AG10803 (cell line): ENCODE data around the gene MAGI1.

ENCODE experiments used
- DNase-seq: peaks from one replicate; pipeline ENCODE4 v3.0.0; 2010; ENCODE audit warnings: low read depth
- H3K4me3 ChIP-seq: 2 replicates; pipeline ENCODE4 v1.5.1; 2011; ENCODE audit warnings: mild to moderate bottlenecking, low read length, control low read depth
- TF ChIP-seq, protein P1 (sequence below): conservative IDR thresholded peaks from 2 replicates; pipeline ENCODE4 v1.5.1; 2011; ENCODE audit warnings: mild to moderate bottlenecking, low read length, control low read depth, inconsistent platforms

MAGI1 gene

DNA sequence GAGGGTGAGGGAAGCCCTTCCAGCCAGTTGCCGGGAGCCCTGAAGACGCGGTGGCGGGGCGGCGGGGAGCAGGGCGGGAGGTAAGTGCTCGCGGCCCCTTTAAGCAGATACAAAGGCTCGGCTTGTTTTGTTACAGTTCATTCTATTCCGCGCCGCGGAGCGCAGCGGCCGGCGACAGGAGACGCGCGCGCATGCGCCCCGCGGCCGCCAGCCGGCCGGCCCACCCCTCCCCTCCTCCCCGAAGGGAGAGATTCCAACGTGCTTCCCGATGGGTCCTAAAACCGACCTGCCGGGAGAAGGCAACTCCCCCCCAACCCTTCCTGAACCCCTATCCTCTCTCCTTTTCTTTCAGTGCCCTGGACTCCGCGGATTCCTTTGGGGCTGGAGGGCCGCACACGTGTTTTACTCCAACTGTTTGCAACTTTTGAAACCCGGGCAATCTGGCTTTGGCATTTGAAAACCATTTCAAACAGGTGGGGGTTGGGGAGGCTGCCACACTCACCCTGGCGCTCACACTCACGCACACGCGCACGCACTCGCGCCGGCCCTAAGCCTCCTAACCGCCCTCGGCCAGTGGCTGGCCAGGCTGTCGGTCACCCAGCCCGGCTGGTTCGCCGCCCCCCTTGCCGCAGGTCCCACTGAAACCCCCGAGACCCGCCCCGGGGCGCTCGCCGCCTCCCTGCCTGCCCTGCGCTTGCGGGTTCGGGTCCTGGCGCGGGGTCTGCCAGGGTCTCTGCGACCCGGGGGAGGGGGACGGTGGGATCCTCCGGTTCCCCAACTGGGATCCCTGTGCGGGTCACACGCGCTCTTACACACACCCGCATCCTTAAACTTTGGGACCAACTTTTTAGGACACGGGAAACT lies at the start of gene MAGI1:
Gene MAGI1 (minus strand): TSS at position 193 of the 864 bp plus-strand sequence. CDS start 610 bp downstream, outside the sequence.
- TF ChIP-seq, protein P1, sequence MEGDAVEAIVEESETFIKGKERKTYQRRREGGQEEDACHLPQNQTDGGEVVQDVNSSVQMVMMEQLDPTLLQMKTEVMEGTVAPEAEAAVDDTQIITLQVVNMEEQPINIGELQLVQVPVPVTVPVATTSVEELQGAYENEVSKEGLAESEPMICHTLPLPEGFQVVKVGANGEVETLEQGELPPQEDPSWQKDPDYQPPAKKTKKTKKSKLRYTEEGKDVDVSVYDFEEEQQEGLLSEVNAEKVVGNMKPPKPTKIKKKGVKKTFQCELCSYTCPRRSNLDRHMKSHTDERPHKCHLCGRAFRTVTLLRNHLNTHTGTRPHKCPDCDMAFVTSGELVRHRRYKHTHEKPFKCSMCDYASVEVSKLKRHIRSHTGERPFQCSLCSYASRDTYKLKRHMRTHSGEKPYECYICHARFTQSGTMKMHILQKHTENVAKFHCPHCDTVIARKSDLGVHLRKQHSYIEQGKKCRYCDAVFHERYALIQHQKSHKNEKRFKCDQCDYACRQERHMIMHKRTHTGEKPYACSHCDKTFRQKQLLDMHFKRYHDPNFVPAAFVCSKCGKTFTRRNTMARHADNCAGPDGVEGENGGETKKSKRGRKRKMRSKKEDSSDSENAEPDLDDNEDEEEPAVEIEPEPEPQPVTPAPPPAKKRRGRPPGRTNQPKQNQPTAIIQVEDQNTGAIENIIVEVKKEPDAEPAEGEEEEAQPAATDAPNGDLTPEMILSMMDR = no peak
- H3K4me3 ChIP-seq = peak within 1 kb of the TSS; percentile 99
- DNase-seq = peak; percentile 97

DNA sequence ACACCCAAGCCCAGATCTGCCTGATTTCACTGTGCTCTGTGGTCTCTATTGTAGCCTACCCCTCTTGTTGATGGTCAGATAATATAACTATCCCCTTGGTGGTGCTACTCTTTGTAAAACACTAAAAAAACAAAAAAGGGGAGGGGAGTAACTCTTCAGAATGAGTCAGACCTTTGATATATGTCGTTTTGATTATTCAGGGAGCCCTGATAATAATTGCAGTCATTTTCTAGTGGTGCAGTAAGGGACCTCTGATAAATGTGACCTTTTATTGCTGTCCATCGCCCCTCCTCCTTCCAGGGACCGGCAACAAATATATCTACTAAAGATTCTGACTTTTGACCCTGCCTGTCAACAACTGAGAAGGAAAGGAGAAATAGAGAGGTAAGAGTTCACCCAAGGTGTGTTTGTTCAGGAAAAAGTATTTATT lies 45.1 kb upstream of the MAGI1 start:
- no peak for DNase-seq
- no peak overlapping the region for H3K4me3 ChIP-seq
- TF ChIP-seq, protein P1 = no peak

DNA sequence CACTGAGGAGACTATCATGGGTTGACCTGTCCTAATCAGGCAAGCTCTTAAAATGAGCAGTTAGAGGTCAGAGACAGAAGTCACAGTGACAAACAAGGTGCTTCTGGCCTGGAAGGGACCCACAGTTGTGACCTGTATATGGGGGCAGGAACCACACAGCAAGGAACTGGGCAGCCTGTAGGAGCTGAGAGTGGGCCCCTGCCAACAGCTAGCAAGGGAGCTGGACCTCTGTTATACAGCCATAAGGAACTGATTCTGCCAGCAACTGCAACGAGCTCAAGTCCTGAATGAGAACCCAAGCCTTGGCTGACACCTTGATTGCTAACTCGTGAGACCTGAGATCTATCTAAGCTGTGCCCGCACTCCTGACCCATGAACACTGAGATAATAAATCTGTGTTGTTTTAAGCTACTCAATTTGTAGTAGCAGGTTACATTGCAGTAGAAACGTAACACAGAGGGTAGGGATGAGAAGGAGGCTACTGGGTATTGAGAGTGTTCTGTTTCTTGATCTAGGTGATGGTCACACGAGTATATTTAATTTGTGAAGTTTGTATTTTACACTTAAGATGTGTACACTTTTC lies 44.5 kb upstream of the MAGI1 start:
- no peak for DNase-seq
- no peak overlapping the region for H3K4me3 ChIP-seq
- TF ChIP-seq, protein P1 = no peak

DNA sequence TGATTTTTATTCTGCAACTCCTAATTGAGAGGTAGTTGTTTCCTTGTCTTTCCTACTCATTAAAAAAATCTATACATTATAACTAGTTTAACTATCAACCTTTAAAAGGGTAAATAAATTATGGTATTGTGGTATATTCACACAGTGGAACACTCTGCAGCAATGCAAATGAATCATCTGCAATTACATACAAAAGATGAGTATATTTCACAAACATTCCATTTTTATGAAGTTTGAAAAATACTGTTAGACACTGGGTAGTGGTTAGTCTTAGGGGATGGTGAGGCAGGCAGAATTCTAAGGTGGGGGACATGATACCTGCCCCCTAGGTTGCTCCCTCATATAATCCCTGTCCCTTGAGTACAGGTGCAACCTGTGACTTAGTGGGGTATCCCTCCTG lies 44.0 kb upstream of the MAGI1 start:
- TF ChIP-seq, protein P1 = no peak
- no peak for DNase-seq
- H3K4me3 ChIP-seq = no peak overlapping the region

DNA sequence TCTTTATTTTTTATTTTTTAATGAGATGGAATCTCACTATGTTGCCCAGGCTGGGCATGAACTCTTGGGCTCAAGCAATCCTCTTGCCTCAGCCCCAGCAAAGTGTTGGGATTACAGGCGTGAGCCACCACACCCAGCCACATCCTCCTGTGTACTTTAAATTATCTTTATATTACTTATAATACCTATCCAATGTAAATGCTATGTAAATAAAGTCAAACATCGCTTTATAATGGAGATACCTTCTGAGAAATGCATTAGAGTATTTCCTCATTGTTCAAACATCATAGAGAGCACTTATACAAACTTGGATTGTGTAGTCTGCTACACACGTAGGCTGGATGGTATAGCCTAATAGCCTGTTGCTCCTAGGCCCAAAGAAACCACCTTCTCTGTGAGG lies 41.4 kb upstream of the MAGI1 start:
- H3K4me3 ChIP-seq = no peak overlapping the region
- no peak for DNase-seq
- TF ChIP-seq, protein P1 = no peak

DNA sequence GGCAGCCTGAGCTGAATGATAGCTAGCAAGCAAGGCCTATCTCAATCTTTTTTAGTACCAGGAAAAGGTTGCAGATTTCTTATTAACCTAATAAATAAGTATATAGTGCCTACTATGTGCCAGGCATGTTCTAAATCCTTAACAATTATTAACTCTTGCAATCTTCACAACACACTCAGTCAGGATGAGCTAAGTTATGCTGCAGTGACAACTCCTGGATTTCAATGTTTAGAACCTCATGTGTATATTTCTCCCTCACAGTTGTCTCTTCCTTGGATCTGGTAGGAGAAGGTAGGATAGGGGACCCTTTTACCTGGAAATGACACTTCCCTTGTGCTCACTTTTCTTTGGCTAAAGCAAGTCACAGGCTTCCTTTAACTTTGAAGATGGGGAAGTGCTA lies 39.3 kb upstream of the MAGI1 start:
- no peak for DNase-seq
- no peak overlapping the region for H3K4me3 ChIP-seq

More for the DNA sequence above, 39.3 kb upstream of the MAGI1 start:
- TF ChIP-seq, protein P1 = no peak
